IgD-negative memory B cell (primary cell): ENCODE measurements around the gene CCR1. TPM values are rescaled to one million over a fixed set of nuclear protein-coding genes. Genes with fewer than 3 reads are reported as not detected.
A peak's percentile ranks its signal among the peaks of the same experiment; 100 is the strongest.

ENCODE experiments used
- H3K27ac Mint-ChIP-seq, 3 donors: one replicate each; pipeline ENCODE4 v1.8.0; 2020 to 2022; ENCODE audit warnings: mild to moderate bottlenecking in 3 of 3, mixed read lengths in 3 of 3, moderate library complexity in 1 of 3
- H3K27me3 Mint-ChIP-seq: one replicate; pipeline ENCODE4 v1.8.0; 2021; ENCODE audit warnings: mixed read lengths
- H3K36me3 Mint-ChIP-seq: one replicate; pipeline ENCODE4 v1.8.0; 2020; ENCODE audit warnings: mild to moderate bottlenecking, mixed read lengths
- H3K4me1 Mint-ChIP-seq, 3 donors: one replicate each; pipeline ENCODE4 v1.8.0; 2020 to 2022; ENCODE audit warnings: mixed read lengths in 3 of 3, mild to moderate bottlenecking in 1 of 3
- H3K4me3 Mint-ChIP-seq, 4 donors: one replicate each; pipeline ENCODE4 v1.8.0; 2020 to 2022; ENCODE audit warnings: mild to moderate bottlenecking in 4 of 4, mixed read lengths in 4 of 4, moderate library complexity in 3 of 4
- H3K9me3 Mint-ChIP-seq, 3 donors: one replicate each; pipeline ENCODE4 v1.8.0; 2020 to 2021; ENCODE audit warnings: mixed read lengths in 3 of 3, mild to moderate bottlenecking in 1 of 3
- polyA plus RNA-seq: library from polyadenylated mRNA; unstranded; fragments of 300-500 nt; fragmentation: Illumina TruSeq; gene quantifications from one replicate; pipeline ENCODE4 v1.2.3, GENCODE V29; 2021

CCR1 gene
- polyA plus RNA-seq, 1 donor from 2014 or later = 5.8 TPM

DNA sequence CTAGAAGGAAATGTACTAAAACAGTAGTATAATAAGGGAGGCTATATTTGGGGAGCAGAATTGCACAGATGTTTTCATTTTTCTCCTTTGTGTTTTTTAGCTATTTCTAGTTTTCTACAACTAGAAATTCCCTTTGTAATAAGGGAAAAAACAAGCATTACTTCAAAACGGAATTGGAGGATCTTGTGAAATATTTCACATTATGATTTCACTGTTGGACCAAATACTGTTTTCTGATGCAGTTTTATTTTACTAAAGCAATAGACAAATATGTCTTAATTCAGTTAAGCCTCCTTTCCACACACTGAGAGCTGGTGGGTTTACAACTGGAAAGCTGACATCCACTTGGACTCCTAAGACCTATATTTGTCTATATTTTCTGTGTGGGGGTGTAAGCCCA lies 7.3 kb downstream of the CCR1 start:
- H3K4me3 Mint-ChIP-seq = no peak overlapping the region
- H3K4me1 Mint-ChIP-seq = peaks cover 9 to 13% (median 10%) of the 10 kb centered on the region in 3 donors
- H3K27me3 Mint-ChIP-seq = peaks cover 1% of the 10 kb centered on the region
- H3K36me3 Mint-ChIP-seq = peaks cover 1% of the 10 kb centered on the region
- peak overlapping the region in 1 of 3 donors; percentile 0 for H3K27ac Mint-ChIP-seq
- H3K9me3 Mint-ChIP-seq = peaks cover 0 to 4% (median 2%) of the 10 kb centered on the region in 3 donors

- H3K36me3 Mint-ChIP-seq = peaks cover 1% of the 10 kb centered on the region
- no peak overlapping the region for H3K4me3 Mint-ChIP-seq
- peaks cover 0 to 4% (median 2%) of the 10 kb centered on the region in 3 donors for H3K9me3 Mint-ChIP-seq
- H3K4me1 Mint-ChIP-seq = peaks cover 7 to 13% (median 8%) of the 10 kb centered on the region in 3 donors
- H3K27me3 Mint-ChIP-seq = peaks cover 1% of the 10 kb centered on the region
- peak overlapping the region in 1 of 3 donors; percentile 0 for H3K27ac Mint-ChIP-seq
Measured at GRCh38 chr3:46200211-46200610, 7.9 kb downstream of the CCR1 start.

DNA sequence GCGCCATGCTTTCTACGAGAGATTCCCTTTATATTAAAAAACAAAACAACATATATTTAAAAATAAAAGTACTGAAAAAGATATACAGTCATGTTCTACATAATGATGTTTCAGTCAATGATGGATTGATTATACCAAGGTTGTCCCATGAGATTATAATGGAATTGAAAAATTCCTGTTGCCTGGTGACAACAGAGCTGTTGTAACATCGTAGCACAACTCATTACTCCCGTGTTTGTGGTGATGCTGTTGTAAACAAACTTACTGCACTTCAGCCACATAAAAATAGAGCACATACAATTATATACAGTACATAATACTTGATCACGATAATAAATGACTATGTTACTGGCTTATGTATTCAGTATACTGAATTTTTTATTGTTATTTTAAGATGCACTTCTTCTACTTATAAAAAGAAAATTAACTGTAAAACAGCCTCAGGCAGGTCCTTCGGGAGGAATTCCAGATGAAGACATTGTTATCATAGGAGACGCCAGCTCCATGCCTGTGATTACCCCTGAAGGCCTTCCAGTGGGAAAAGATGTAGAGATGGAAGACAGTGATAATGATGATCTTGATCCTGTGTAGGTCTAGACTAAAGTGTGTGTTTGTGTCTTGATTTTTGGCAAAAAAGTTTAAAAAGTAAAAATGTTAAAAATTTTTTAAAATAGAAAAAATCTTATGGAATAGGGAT lies 11.7 kb downstream of the CCR1 start:
- H3K27me3 Mint-ChIP-seq = no peaks in the 10 kb centered on the region
- no peak overlapping the region for H3K27ac Mint-ChIP-seq
- H3K36me3 Mint-ChIP-seq = peaks cover 9% of the 10 kb centered on the region
- H3K4me1 Mint-ChIP-seq = peaks cover 3 to 16% (median 8%) of the 10 kb centered on the region in 3 donors
- H3K4me3 Mint-ChIP-seq = no peak overlapping the region
- peaks cover 7 to 21% (median 11%) of the 10 kb centered on the region in 3 donors for H3K9me3 Mint-ChIP-seq

- Mint-ChIP-seq H3K27ac (no peak overlapping the region), H3K4me3 (no peak overlapping the region), H3K9me3 (peaks cover 7 to 21% (median 11%) of the 10 kb centered on the region in 3 donors), H3K36me3 (peaks cover 9% of the 10 kb centered on the region), H3K4me1 (peaks cover 3 to 13% (median 12%) of the 10 kb centered on the region in 3 donors), H3K27me3 (no peaks in the 10 kb centered on the region)
Measured at GRCh38 chr3:46194868-46195553, 13.1 kb downstream of the CCR1 start.

GRCh38 chr3:46193436-46193835 lies 14.7 kb downstream of the CCR1 start:
- peaks cover 6 to 21% (median 11%) of the 10 kb centered on the region in 3 donors for H3K9me3 Mint-ChIP-seq
- peaks cover 3 to 13% (median 5%) of the 10 kb centered on the region in 3 donors for H3K4me1 Mint-ChIP-seq
- H3K36me3 Mint-ChIP-seq = peaks cover 9% of the 10 kb centered on the region
- no peaks in the 10 kb centered on the region for H3K27me3 Mint-ChIP-seq
- no peak overlapping the region for H3K4me3 Mint-ChIP-seq
- peak overlapping the region in 1 of 3 donors; percentile 61 for H3K27ac Mint-ChIP-seq

DNA sequence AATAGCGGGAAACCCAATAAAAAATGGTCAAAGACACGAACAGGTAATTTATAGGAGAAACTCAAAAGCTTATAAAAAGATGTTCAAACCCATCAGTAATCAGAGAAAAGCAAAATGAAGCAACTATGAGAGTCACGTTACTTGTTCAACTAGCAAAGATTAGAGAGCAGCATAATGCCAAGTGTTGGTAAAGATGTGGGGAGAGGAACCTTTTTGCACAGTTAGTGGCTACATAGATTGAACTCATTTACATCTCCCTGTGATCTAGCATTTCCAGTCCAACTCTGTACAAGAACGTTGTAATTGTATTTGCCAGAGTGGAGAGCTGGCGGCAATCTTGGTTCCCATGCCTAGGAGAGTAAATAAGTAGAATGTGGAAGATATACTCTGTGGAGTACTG lies 15.2 kb downstream of the CCR1 start:
- H3K4me3 Mint-ChIP-seq = peak overlapping the region in 1 of 4 donors; percentile 52
- H3K27ac Mint-ChIP-seq = no peak overlapping the region
- peaks cover 7 to 17% (median 8%) of the 10 kb centered on the region in 3 donors for H3K4me1 Mint-ChIP-seq
- peaks cover 9% of the 10 kb centered on the region for H3K36me3 Mint-ChIP-seq
- H3K27me3 Mint-ChIP-seq = peaks cover under 1% of the 10 kb centered on the region
- peaks cover 6 to 21% (median 11%) of the 10 kb centered on the region in 3 donors for H3K9me3 Mint-ChIP-seq

- Mint-ChIP-seq H3K9me3 (peaks cover 6 to 25% (median 8%) of the 10 kb centered on the region in 3 donors), H3K4me3 (no peak overlapping the region), H3K27ac (peak overlapping the region in 2 of 3 donors; percentile 14 to 18), H3K4me1 (peaks cover 18 to 25% (median 19%) of the 10 kb centered on the region in 3 donors), H3K27me3 (peaks cover 2% of the 10 kb centered on the region), H3K36me3 (peaks cover 9% of the 10 kb centered on the region)
Measured at GRCh38 chr3:46191730-46192129, 16.4 kb downstream of the CCR1 start.

DNA sequence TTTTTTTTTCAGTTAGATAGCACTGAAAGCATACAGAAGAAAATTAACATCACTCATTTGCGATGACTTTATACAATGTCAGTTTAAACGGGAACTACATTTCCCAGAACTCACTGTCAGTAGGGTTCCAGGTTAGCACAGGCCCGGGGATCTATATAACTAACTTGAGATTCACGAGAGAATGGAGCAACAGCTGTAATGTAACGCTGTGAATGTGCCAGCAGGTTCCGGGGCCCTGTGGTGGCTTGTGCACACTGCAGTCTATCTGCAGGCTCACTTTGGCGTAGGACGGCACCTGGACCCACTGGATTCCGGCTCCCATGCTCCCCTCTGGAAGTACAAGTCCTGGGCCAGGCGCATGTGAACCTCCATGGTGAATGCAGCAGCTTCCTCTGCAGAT lies 19.4 kb downstream of the CCR1 start:
- Mint-ChIP-seq H3K27me3 (peaks cover 2% of the 10 kb centered on the region), H3K9me3 (peaks cover 3 to 15% (median 4%) of the 10 kb centered on the region in 3 donors), H3K27ac (no peak overlapping the region), H3K4me1 (peaks cover 34 to 42% (median 35%) of the 10 kb centered on the region in 3 donors), H3K36me3 (peaks cover 8% of the 10 kb centered on the region), H3K4me3 (no peak overlapping the region)

DNA sequence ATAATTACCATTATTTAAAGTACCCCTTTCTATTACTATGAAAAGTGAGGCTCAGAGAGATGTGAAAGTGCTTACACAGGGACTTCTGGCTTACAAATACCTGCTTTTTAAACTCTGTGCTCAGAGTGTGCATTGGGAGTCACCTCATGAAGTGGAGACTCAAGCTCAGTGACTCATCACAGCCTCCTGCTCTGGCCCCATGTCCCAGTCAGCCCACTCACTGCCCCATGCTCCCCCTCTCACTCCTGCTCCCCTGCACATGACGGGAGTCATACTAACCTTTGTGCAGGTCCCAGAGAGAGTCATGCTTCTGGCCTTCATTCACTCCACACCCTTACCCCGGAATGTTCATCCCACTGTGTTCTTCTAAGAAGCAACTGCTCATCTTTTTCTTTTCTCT lies 20.2 kb downstream of the CCR1 start:
- peaks cover 2% of the 10 kb centered on the region for H3K27me3 Mint-ChIP-seq
- H3K4me1 Mint-ChIP-seq = peaks cover 41 to 48% (median 41%) of the 10 kb centered on the region in 3 donors
- H3K4me3 Mint-ChIP-seq = peak overlapping the region in 2 of 4 donors; percentile 29 to 54
- H3K36me3 Mint-ChIP-seq = peaks cover 2% of the 10 kb centered on the region
- no peak overlapping the region for H3K27ac Mint-ChIP-seq
- H3K9me3 Mint-ChIP-seq = peaks cover 0 to 7% (median under 1%) of the 10 kb centered on the region in 3 donors

DNA sequence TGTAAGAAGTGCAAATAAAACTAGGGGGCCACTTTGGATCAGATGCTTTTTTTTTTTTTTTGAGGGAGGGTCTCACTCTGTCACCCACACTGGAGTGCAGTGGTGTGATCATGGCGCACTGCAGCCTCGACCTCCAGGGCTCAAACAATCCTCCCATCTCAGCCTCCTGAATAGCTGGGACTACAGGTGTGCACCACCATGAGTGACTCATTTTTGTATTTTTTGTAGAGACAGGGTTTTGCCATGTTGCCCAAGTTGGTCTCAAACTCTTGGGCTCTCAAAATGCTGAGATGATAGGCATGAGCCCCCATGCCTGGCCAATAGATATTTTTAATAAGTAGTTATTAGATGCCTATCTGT lies 20.8 kb downstream of the CCR1 start:
- Mint-ChIP-seq H3K27ac (peak overlapping the region in 2 of 3 donors; percentile 19 to 87), H3K9me3 (peaks cover 0 to 4% (median 0%) of the 10 kb centered on the region in 3 donors), H3K36me3 (no peaks in the 10 kb centered on the region), H3K4me1 (peaks cover 41 to 48% (median 41%) of the 10 kb centered on the region in 3 donors), H3K4me3 (peak overlapping the region; percentile 8 to 76 (median 50)), H3K27me3 (peaks cover 2% of the 10 kb centered on the region)

GRCh38 chr3:46186471-46187340 lies 21.4 kb downstream of the CCR1 start:
- Mint-ChIP-seq H3K27me3 (peaks cover 2% of the 10 kb centered on the region), H3K9me3 (peaks cover 0 to 4% (median 0%) of the 10 kb centered on the region in 3 donors), H3K4me1 (peaks cover 38 to 45% (median 39%) of the 10 kb centered on the region in 3 donors), H3K36me3 (no peaks in the 10 kb centered on the region), H3K4me3 (peak overlapping the region; percentile 8 to 76 (median 52)), H3K27ac (peak overlapping the region; percentile 19 to 87 (median 78))

DNA sequence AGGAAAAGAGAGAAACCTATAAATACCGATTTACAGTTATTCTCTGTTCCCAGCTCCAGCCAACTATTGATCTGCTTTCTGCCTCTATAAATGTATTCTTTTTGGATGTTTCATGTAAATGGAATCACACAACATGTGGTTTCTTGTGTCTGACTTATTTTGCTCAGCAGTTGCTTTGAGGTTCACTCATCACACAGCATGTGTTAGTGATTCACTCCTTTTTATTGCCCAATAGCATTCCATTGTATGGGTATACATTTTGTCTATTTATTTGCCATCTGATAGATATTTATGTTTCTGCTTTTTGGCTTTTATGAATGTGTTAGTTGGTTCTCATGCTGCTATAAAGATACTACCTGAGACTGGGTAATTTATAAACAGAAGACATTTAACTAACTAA lies 23.6 kb downstream of the CCR1 start:
- Mint-ChIP-seq H3K27ac (no peak overlapping the region), H3K36me3 (no peaks in the 10 kb centered on the region), H3K4me1 (peaks cover 38 to 41% (median 38%) of the 10 kb centered on the region in 3 donors), H3K4me3 (peak overlapping the region in 1 of 4 donors; percentile 33), H3K27me3 (peaks cover 2% of the 10 kb centered on the region), H3K9me3 (peaks cover 0 to 4% (median 0%) of the 10 kb centered on the region in 3 donors)

- H3K27ac Mint-ChIP-seq = no peak overlapping the region
- H3K27me3 Mint-ChIP-seq = peaks cover 2% of the 10 kb centered on the region
- no peaks in the 10 kb centered on the region for H3K36me3 Mint-ChIP-seq
- peaks cover 37 to 38% (median 38%) of the 10 kb centered on the region in 3 donors for H3K4me1 Mint-ChIP-seq
- H3K4me3 Mint-ChIP-seq = no peak overlapping the region
- H3K9me3 Mint-ChIP-seq = peaks cover 0 to 4% (median 0%) of the 10 kb centered on the region in 3 donors
Measured at GRCh38 chr3:46183330-46183729, 24.8 kb downstream of the CCR1 start.

GRCh38 chr3:46168583-46169345 lies 39.3 kb downstream of the CCR1 start:
- no peak overlapping the region for H3K27ac Mint-ChIP-seq
- H3K9me3 Mint-ChIP-seq = peaks cover 2 to 24% (median 2%) of the 10 kb centered on the region in 3 donors
- peaks cover 3% of the 10 kb centered on the region for H3K36me3 Mint-ChIP-seq
- no peak overlapping the region for H3K4me3 Mint-ChIP-seq
- no peaks in the 10 kb centered on the region for H3K27me3 Mint-ChIP-seq
- H3K4me1 Mint-ChIP-seq = peaks cover 0 to 6% (median 0%) of the 10 kb centered on the region in 3 donors
